HL-60 (cell line): ENCODE data around the gene TBC1D3C.
"Not testable (repeated sequence)": the region's sequence is repeated elsewhere in the genome, so short reads cannot be mapped to it uniquely, and the experiment has no call there.

Experiments
- CTCF ChIP-seq: IDR thresholded peaks from one replicate; pipeline ENCODE4 v1.5.1; 2011; ENCODE audit warnings: low read length, control low read depth, inconsistent platforms; ENCODE audit not compliant: insufficient read depth
- GABPA ChIP-seq: IDR thresholded peaks from 2 replicates; pipeline ENCODE4 v1.6.1; 2012; ENCODE audit warnings: low read depth
- POLR2AphosphoS5 ChIP-seq: IDR thresholded peaks from 2 replicates; pipeline ENCODE4 v1.6.1; 2012; ENCODE audit warnings: low read depth
- REST ChIP-seq: IDR thresholded peaks from 2 replicates; pipeline ENCODE4 v1.6.1; 2012; ENCODE audit warnings: low read depth; ENCODE audit not compliant: insufficient replicate concordance

GRCh38 chr17:38094059-38094694, 25.7 kb upstream of the TBC1D3C start:
- TF ChIP-seq CTCF, GABPA, REST, POLR2AphosphoS5: not testable (repeated sequence)
